OCI-LY7 (cell line): Measurements from ENCODE around the gene MEMO1.

Experiments
- CTCF ChIP-seq: fragments of 200-600 bp; sonication (generic); conservative IDR thresholded peaks from 2 replicates; pipeline ENCODE4 v1.5.1; 2014; ENCODE audit warnings: mild to moderate bottlenecking, antibody characterized with exemption, low read length, moderate library complexity, mixed read lengths
- EZH2phosphoT487 ChIP-seq: fragments of 200-600 bp; sonication (generic); IDR thresholded peaks from 2 replicates; pipeline ENCODE4 v1.6.1; 2018; ENCODE audit warnings: low read depth, borderline replicate concordance, mild to moderate bottlenecking, mixed run types, antibody characterized with exemption, low read length, moderate library complexity, mixed read lengths

DNA sequence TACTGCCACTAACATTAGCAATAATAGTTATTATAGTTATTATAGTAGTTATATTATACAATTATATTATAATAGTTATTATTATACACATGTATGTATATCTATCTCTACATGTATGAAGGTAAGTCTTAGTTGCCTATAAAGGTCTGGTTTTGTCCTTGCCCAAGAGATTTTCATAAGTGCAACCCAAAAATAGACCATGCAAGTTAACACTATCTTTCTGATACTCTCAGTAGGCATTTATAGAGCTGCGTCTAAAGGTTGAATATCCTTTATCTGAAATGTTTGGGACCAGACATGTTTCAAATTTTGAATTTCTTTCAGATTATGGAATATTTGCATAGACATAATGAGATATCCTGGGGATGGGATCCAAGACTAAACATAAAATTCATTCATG is 175.4 kb downstream of the MEMO1 start:
- TF ChIP-seq CTCF (no peak), EZH2phosphoT487 (no peak)
